Thoracic aorta (tissue), 2 donors: ENCODE results near the gene FAN1. TPM values are rescaled to one million over a fixed set of nuclear protein-coding genes. Genes with fewer than 3 reads are reported as not detected.

Experiments
- ATAC-seq: fragments of 150-250 bp; one replicate; pipeline ENCODE4 v1.8.0; 2017; ENCODE audit warnings: low read depth; ENCODE audit not compliant: insufficient number of reproducible peaks, low FRiP score
- DNase-seq: peaks from one replicate; pipeline ENCODE4 v3.0.0-alpha.2; 2020; ENCODE audit warnings: low spot score
- H3K27ac ChIP-seq, 2 donors: fragments of 200-600 bp; sonication (generic); 1 replicate in 1 of 2; 2 replicates in 1 of 2; pipeline ENCODE4 v1.5.1; 2016; ENCODE audit warnings: mild to moderate bottlenecking in 2 of 2, moderate library complexity in 2 of 2
- H3K27me3 ChIP-seq: fragments of 200-600 bp; sonication (generic); replicated peaks from 2 replicates; pipeline ENCODE4 v1.6.0; 2016; ENCODE audit warnings: mild to moderate bottlenecking; ENCODE audit not compliant: insufficient read depth
- H3K36me3 ChIP-seq: fragments of 200-600 bp; sonication (generic); one replicate; pipeline ENCODE4 v1.5.1; 2016
- H3K4me1 ChIP-seq, 2 donors: fragments of 200-600 bp; sonication (generic); 1 replicate in 1 of 2; 2 replicates in 1 of 2; pipeline versions ENCODE4 v1.5.1 to v1.6.0; 2016; ENCODE audit warnings: low read depth in 2 of 2, mild to moderate bottlenecking in 1 of 2; ENCODE audit not compliant: control insufficient read depth in 1 of 2
- H3K4me3 ChIP-seq: fragments of 200-600 bp; sonication (generic); 2 replicates; pipeline ENCODE4 v1.5.1; 2016; ENCODE audit warnings: mild to moderate bottlenecking
- H3K9me3 ChIP-seq: fragments of 200-600 bp; sonication (generic); 2 replicates; pipeline ENCODE4 v1.5.1; 2016
- CTCF ChIP-seq: fragments of 200-600 bp; sonication (generic); IDR thresholded peaks from one replicate; pipeline ENCODE4 v1.5.1; 2019; ENCODE audit warnings: antibody characterized with exemption
- total RNA-seq, 2 donors: library from RNA; depleted of rRNA; stranded (reverse); fragments of >200 nt; gene quantifications; one replicate each; pipeline versions ENCODE4 v1.1.0 to v1.2.3, GENCODE V29; 2016

FAN1 gene
- 10 to 100 TPM in 1 of 2 donors, 1 to 10 TPM in 1; 5.8 to 14.5 TPM for total RNA-seq

- H3K4me1 ChIP-seq: peaks cover 6 to 11% of the 10 kb centered on the region in 2 donors
- TF ChIP-seq CTCF: no peak
- peak; percentile 54 for DNase-seq
- H3K4me3 ChIP-seq: peak within 1 kb of the TSS; percentile 82
- H3K27ac ChIP-seq: peak within 1 kb of the TSS; percentile 25 to 26
- H3K36me3 ChIP-seq: no peaks in the 10 kb centered on the region
- H3K27me3 ChIP-seq: no peaks in the 10 kb centered on the region
- no peaks in the 10 kb centered on the region for H3K9me3 ChIP-seq
- peak; percentile 50 for ATAC-seq
Observed at GRCh38 chr15:30903497-30904187, at the start of gene FAN1. Gene FAN1 (plus strand): TSS chr15:30903915. CDS start chr15:30904664, 749 bp downstream.

- no peaks in the 10 kb centered on the region for H3K27me3 ChIP-seq
- ATAC-seq: no peak
- no peak for DNase-seq
- no peak overlapping the region for H3K4me3 ChIP-seq
- H3K27ac ChIP-seq: no peak overlapping the region
- peak; percentile 47 for TF ChIP-seq CTCF
- H3K36me3 ChIP-seq: no peaks in the 10 kb centered on the region
- H3K9me3 ChIP-seq: no peaks in the 10 kb centered on the region
- H3K4me1 ChIP-seq: no peaks in the 10 kb centered on the region
Observed at GRCh38 chr15:30859091-30859874, 44.4 kb upstream of the FAN1 start.

GRCh38 chr15:30865257-30865656 is 38.5 kb upstream of the FAN1 start:
- no peaks in the 10 kb centered on the region for H3K27me3 ChIP-seq
- H3K36me3 ChIP-seq: no peaks in the 10 kb centered on the region
- H3K4me3 ChIP-seq: no peak overlapping the region
- no peaks in the 10 kb centered on the region for H3K4me1 ChIP-seq
- no peak for TF ChIP-seq CTCF
- ATAC-seq (no peak), DNase-seq (no peak)
- no peak overlapping the region for H3K27ac ChIP-seq
- no peaks in the 10 kb centered on the region for H3K9me3 ChIP-seq

GRCh38 chr15:30870681-30871080 is 33.0 kb upstream of the FAN1 start:
- no peak overlapping the region for H3K27ac ChIP-seq
- no peak overlapping the region for H3K4me3 ChIP-seq
- DNase-seq (no peak), ATAC-seq (no peak)
- H3K27me3 ChIP-seq: no peaks in the 10 kb centered on the region
- H3K36me3 ChIP-seq: no peaks in the 10 kb centered on the region
- TF ChIP-seq CTCF: no peak
- H3K9me3 ChIP-seq: no peaks in the 10 kb centered on the region
- no peaks in the 10 kb centered on the region for H3K4me1 ChIP-seq

- Histone ChIP-seq H3K9me3 (no peaks in the 10 kb centered on the region), H3K27me3 (no peaks in the 10 kb centered on the region), H3K4me1 (no peaks in the 10 kb centered on the region), H3K4me3 (no peak overlapping the region), H3K27ac (no peak overlapping the region), H3K36me3 (no peaks in the 10 kb centered on the region)
- DNase-seq (no peak), ATAC-seq (no peak)
- TF ChIP-seq CTCF: no peak
Observed at GRCh38 chr15:30872341-30872748, 31.4 kb upstream of the FAN1 start.
